HG03066 (cell line): Measurements from ENCODE around the gene ATP2B3.

Experiments
- ATAC-seq: cut with Tn5 transposase; IDR thresholded peaks from one replicate; pipeline ENCODE4 v1.9.1; 2021; ENCODE audit warnings: low read depth; ENCODE audit not compliant: unreplicated experiment

The ATP2B3 gene

DNA sequence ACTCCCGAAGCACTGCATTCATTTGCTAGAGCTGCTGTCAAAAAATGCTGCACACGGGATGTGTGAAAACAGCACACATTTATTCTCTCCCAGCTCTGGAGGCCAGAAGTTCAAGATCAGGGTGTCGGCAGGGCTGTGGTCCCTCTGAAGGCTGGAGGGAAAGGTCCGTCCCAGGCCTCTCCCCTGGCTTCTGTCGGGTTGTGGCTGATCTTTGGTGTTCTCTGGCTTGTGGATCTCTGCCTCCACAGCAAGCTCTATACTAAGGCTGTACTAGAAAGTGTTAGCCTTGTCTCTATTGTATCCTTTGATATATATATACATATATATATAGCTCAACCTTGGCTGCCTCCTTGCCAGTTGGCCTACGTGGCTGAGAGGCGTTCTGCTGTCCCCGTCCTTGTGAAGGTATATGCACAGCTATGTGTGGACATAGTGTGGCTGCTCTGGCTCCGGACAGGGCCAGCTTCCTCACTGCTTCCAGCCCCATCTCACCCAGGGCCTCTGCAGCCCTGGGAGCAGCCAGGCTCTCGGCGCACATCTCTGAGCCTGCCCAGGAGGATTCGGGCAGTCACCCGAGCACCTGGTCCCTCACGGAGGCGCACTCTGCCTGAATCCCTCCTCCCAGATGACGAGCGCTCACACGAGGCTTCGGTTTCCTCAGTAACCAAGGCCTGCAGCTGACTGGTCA, 114.6 kb downstream of the ATP2B3 start:
- no peak for ATAC-seq
